ENCODE data around the gene P2RY4.
"Not testable (repeated sequence)": the region's sequence is repeated elsewhere in the genome, so short reads cannot be mapped to it uniquely, and the experiment has no call there.

GRCh38 chrX:70243601-70244000 is 16.4 kb downstream of the P2RY4 start:
- TF ChIP-seq CTCF (IDR thresholded peaks at IDR 0.05); EZH2 (IDR thresholded peaks at IDR 0.05; ENCODE audit: borderline replicate concordance, insufficient read depth, low read depth, low read length, poor library complexity, severe bottlenecking): not testable (repeated sequence)
